Peyer's patch (tissue), 4 donors: ENCODE results near the gene DOCK4. TPM values are rescaled to one million over a fixed set of nuclear protein-coding genes. Genes with fewer than 3 reads are reported as not detected.

Experiments used
- DNase-seq, 3 donors: peaks; one replicate each; pipeline ENCODE4 v3.0.0-alpha.2; 2017 to 2019
- H3K27ac ChIP-seq, 4 donors: fragments of 200-600 bp; sonication (generic); one replicate each; pipeline ENCODE4 v1.5.1; 2016 to 2019
- H3K27me3 ChIP-seq, 2 donors: fragments of 200-600 bp; sonication (generic); one replicate each; pipeline ENCODE4 v1.5.1; 2019
- H3K36me3 ChIP-seq, 3 donors: fragments of 200-600 bp; sonication (generic); one replicate each; pipeline ENCODE4 v1.5.1; 2016 to 2019
- H3K4me1 ChIP-seq, 4 donors: fragments of 200-600 bp; sonication (generic); one replicate each; pipeline ENCODE4 v1.5.1; 2016 to 2019
- H3K4me3 ChIP-seq, 4 donors: fragments of 200-600 bp; sonication (generic); 1 replicate in 3 of 4; 2 replicates in 1 of 4; pipeline ENCODE4 v1.5.1; 2016 to 2019; ENCODE audit warnings: mild to moderate bottlenecking in 1 of 4
- H3K9me3 ChIP-seq, 4 donors: fragments of 200-600 bp; sonication (generic); one replicate each; pipeline ENCODE4 v1.5.1; 2016 to 2019; ENCODE audit warnings: mild to moderate bottlenecking in 1 of 4
- POLR2A ChIP-seq, 2 donors: fragments of 450-650 bp; IDR thresholded peaks; one replicate each; pipeline ENCODE4 v1.5.1; 2017; ENCODE audit warnings: antibody characterized with exemption in 2 of 2, mild to moderate bottlenecking in 2 of 2, moderate library complexity in 2 of 2
- total RNA-seq, 4 donors: library from RNA; depleted of rRNA; stranded (reverse); fragments of >200 nt; gene quantifications; one replicate each; pipeline ENCODE4 v1.1.0, GENCODE V29; 2016
- TF ChIP-seq, protein P1 (sequence below), 6 experiments: fragments of 450-650 bp in 4 of 6; fragments of 200-600 bp in 2 of 6; sonication (generic) in 1 of 6; IDR thresholded peaks; one replicate each; pipeline ENCODE4 v1.5.1; 2017 to 2019; ENCODE audit warnings: antibody characterized with exemption in 6 of 6, mild to moderate bottlenecking in 3 of 6, moderate library complexity in 1 of 6

Gene DOCK4
- total RNA-seq, 4 donors from 2014 or later = 5.1 to 52.8 (median 15.5) TPM

GRCh38 chr7:111827863-111828504 lies 378.2 kb downstream of the DOCK4 start:
- TF ChIP-seq, protein P1, sequence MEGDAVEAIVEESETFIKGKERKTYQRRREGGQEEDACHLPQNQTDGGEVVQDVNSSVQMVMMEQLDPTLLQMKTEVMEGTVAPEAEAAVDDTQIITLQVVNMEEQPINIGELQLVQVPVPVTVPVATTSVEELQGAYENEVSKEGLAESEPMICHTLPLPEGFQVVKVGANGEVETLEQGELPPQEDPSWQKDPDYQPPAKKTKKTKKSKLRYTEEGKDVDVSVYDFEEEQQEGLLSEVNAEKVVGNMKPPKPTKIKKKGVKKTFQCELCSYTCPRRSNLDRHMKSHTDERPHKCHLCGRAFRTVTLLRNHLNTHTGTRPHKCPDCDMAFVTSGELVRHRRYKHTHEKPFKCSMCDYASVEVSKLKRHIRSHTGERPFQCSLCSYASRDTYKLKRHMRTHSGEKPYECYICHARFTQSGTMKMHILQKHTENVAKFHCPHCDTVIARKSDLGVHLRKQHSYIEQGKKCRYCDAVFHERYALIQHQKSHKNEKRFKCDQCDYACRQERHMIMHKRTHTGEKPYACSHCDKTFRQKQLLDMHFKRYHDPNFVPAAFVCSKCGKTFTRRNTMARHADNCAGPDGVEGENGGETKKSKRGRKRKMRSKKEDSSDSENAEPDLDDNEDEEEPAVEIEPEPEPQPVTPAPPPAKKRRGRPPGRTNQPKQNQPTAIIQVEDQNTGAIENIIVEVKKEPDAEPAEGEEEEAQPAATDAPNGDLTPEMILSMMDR (IDR thresholded peaks at IDR 0.05) = no peak
- no peak for TF ChIP-seq POLR2A (IDR thresholded peaks at IDR 0.05)
- Histone ChIP-seq H3K36me3 (no peaks in the 10 kb centered on the region), H3K9me3 (no peaks in the 10 kb centered on the region), H3K27me3 (no peaks in the 10 kb centered on the region), H3K27ac (no peak overlapping the region), H3K4me1 (no peaks in the 10 kb centered on the region), H3K4me3 (no peak overlapping the region)
- DNase-seq = no peak

DNA sequence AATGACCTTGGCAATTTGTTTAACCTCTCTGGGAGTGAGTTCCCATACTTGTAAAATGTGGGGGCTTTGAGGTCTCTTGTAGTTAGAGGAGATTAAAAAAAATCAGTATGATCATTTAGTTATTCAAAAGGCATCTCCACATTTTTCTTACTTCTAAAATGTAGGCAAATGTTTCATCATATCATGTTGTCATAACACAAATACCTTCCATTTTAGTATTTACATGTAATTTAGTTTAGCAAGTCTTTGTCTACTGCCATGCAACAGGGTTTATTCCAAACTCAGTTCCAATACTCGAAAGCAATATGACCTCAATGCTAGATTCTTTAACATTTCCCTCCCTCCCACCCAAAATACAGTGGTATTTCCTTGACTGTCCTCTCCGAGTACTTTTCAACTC lies 381.2 kb downstream of the DOCK4 start:
- no peak for TF ChIP-seq POLR2A (IDR thresholded peaks at IDR 0.05)
- TF ChIP-seq, protein P1 (IDR thresholded peaks at IDR 0.05) = no peak
- no peak overlapping the region for H3K27ac ChIP-seq
- H3K4me1 ChIP-seq = no peaks in the 10 kb centered on the region
- H3K36me3 ChIP-seq = no peaks in the 10 kb centered on the region
- no peaks in the 10 kb centered on the region for H3K27me3 ChIP-seq
- H3K9me3 ChIP-seq = no peaks in the 10 kb centered on the region
- no peak for DNase-seq
- H3K4me3 ChIP-seq = no peak overlapping the region

- TF ChIP-seq, protein P1 (IDR thresholded peaks at IDR 0.05) = no peak
- TF ChIP-seq POLR2A (IDR thresholded peaks at IDR 0.05) = no peak
- H3K27me3 ChIP-seq = no peaks in the 10 kb centered on the region
- no peak overlapping the region for H3K4me3 ChIP-seq
- H3K4me1 ChIP-seq = no peaks in the 10 kb centered on the region
- DNase-seq = no peak
- H3K27ac ChIP-seq = no peak overlapping the region
- H3K9me3 ChIP-seq = no peaks in the 10 kb centered on the region
- H3K36me3 ChIP-seq = no peaks in the 10 kb centered on the region
Measured at GRCh38 chr7:111823826-111824225, 382.4 kb downstream of the DOCK4 start.

GRCh38 chr7:111821046-111821445 lies 385.2 kb downstream of the DOCK4 start:
- Histone ChIP-seq H3K36me3 (no peaks in the 10 kb centered on the region), H3K9me3 (no peaks in the 10 kb centered on the region), H3K4me3 (no peak overlapping the region), H3K27me3 (no peaks in the 10 kb centered on the region), H3K4me1 (no peaks in the 10 kb centered on the region), H3K27ac (no peak overlapping the region)
- DNase-seq = no peak
- no peak for TF ChIP-seq POLR2A (IDR thresholded peaks at IDR 0.05)
- TF ChIP-seq, protein P1 (IDR thresholded peaks at IDR 0.05) = no peak

- TF ChIP-seq, protein P1 (IDR thresholded peaks at IDR 0.05) = no peak
- no peak for TF ChIP-seq POLR2A (IDR thresholded peaks at IDR 0.05)
- H3K36me3 ChIP-seq = no peaks in the 10 kb centered on the region
- no peaks in the 10 kb centered on the region for H3K27me3 ChIP-seq
- H3K4me1 ChIP-seq = no peaks in the 10 kb centered on the region
- H3K4me3 ChIP-seq = no peak overlapping the region
- DNase-seq = no peak
- no peaks in the 10 kb centered on the region for H3K9me3 ChIP-seq
- H3K27ac ChIP-seq = no peak overlapping the region
Measured at GRCh38 chr7:111820621-111821020, 385.6 kb downstream of the DOCK4 start.

DNA sequence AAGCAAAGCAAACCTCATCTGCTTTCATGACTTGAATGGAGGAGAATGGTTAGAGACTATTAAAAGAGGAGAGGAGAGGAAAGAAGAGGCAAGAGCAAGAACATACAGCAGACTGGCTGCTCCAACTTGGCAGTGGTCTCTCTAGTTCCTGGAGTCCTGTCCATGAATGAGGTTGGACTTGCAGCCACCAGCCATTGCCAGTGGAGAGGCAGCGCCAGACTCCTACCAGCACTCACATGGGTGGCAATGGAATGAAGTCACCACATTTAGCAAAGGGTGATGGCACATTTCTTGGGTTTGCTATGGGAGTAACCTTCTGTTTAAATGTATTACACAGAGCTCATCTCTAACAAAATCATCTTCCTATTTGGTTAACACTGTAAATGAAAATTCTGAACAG lies 386.1 kb downstream of the DOCK4 start:
- H3K4me3 ChIP-seq = no peak overlapping the region
- no peaks in the 10 kb centered on the region for H3K27me3 ChIP-seq
- H3K4me1 ChIP-seq = no peaks in the 10 kb centered on the region
- H3K27ac ChIP-seq = no peak overlapping the region
- no peak for TF ChIP-seq POLR2A (IDR thresholded peaks at IDR 0.05)
- TF ChIP-seq, protein P1 (IDR thresholded peaks at IDR 0.05) = no peak
- DNase-seq = no peak
- H3K36me3 ChIP-seq = no peaks in the 10 kb centered on the region
- H3K9me3 ChIP-seq = no peaks in the 10 kb centered on the region
